ENCODE data around the gene KLK1.
A peak's percentile ranks its signal among the peaks of the same experiment; 100 is the strongest.

The KLK1 gene

DNA sequence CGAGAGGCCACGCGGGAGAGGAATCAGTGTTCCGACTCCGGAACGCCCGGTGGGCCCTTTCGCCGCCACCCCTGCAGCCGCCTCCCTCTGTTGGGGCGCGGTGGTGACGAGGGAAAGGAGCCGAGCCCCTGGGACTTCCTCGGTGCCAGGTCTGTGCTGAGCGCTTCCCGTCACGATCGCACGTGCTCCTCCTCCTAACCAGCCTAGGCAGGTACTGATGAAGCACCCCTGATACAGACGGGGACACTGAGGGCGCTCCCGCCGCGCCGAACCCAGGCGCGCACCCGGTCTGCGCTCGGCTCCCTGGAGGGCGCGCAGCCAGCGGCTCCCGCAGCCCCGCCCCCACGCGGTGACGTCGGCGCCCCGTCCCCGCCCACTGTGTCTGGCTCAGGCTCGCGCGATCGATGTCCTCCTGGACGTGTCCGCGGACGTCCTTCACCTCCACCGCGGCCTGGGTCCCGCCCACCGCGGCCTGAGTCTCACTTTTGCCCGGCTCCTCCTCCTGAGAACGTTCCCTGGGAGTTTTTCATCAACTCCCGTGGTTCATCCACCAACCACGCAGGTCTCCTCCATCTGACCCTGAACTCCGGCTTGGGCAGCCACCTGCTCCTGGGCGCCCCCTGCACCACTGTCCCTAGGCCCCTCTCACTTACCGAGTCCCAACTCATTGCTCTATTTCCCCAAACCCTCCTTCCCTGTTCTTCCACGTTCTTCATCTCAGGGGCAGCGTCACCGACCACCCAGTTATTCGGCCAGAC, 12.4 kb upstream of the KLK1 start:
- peak; percentile 9 for DNase-seq

DNA sequence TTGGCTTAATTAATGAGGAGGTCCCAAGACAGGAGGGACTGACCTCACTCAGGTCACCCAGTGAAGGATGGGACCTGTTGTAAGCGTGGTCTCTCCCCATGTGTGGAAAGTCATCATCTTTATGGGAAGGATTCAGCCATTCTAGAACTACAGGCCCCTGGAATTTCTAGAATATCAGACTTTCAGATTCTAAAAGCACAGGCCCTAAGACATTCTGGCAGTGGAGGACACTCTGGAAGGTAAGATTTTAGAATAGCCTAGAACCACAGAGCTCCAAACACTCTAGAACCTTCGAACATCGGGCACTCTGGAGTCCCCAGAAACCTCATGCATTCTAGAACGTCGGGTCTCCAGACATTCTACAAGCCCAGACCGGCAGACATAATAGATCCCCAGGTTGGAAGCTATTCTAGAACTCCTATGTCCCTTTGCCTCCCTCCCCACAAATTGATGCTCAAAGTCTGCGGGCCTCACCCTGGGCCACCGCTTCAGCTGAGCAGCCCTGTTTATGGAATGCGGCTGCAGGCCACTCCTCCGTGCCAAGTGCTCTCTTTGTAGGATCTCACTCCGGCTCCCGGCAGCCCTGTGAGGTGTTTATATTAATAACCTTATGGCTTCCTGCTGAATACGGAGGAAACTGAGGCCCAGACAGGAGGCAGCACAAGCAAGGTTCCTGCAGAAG, 11.7 kb upstream of the KLK1 start:
- DNase-seq = no peak

DNA sequence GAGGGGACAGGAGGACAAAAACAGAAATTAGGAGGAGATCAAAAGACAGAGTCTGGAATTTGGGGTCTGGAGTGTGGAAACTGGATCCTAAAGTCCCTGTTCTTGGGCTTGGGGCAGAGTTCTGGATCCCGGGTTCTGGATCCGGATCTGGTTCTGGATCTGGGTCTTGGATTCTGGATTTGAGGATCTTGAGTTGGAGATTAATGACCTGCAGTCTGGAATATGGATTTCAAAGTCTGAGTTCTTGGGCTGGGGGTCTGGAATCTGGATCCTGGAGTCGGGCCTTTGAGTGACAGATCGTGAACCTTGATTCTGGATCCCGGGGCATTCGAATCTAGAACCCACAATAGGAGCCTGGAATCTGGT, 10.2 kb upstream of the KLK1 start:
- no peak for DNase-seq

DNA sequence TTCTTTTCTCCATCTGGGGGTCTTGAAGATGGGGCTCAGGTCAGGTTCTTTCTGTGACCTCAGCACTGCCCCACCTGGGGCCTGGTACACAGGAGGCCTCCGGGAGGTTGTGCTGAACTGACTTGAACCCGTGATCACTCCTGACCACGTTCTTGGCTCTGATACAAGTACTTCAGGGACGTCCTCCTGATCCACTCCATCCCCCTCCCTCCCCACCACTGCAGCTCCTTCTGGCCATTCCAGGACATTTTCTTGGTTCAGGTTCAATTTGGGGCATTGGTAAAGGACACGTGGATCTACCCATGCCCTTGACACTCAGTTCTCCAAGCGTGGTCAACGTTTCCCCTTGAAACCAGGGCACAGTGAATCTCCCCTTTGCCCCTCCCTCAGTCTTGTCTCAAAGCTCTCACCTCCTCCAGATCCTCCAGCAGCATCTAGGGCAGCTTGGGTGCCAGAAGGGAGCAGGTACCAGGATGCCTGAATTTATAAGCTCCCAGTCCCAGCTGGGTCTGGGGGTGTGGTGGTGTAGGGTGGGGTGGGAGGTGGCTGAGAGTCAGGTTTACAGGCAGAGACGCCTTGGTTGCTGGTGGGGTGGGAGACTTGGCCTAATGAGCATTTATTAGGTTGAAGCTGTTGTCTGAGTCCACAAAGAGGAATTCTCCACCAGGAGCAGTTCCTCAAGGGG, 9.7 kb upstream of the KLK1 start, which contains the start of gene KLK15:
Gene KLK15 (minus strand): TSS at position 458 of the 685 bp plus-strand sequence. CDS start 2,082 bp downstream, outside the sequence.
- no peak for DNase-seq

GRCh38 chr19:50832666-50833065, 9.1 kb upstream of the KLK1 start:
- no peak for DNase-seq

- no peak for DNase-seq
Measured at GRCh38 chr19:50831026-50831396, 7.4 kb upstream of the KLK1 start.

GRCh38 chr19:50830266-50831025, 6.9 kb upstream of the KLK1 start:
- no peak for DNase-seq

- DNase-seq = no peak
Measured at GRCh38 chr19:50829801-50830200, 6.2 kb upstream of the KLK1 start.

- DNase-seq = no peak
Measured at GRCh38 chr19:50827476-50827875, 3.9 kb upstream of the KLK1 start.

- DNase-seq = no peak
Measured at GRCh38 chr19:50826492-50827240, 3.1 kb upstream of the KLK1 start.

DNA sequence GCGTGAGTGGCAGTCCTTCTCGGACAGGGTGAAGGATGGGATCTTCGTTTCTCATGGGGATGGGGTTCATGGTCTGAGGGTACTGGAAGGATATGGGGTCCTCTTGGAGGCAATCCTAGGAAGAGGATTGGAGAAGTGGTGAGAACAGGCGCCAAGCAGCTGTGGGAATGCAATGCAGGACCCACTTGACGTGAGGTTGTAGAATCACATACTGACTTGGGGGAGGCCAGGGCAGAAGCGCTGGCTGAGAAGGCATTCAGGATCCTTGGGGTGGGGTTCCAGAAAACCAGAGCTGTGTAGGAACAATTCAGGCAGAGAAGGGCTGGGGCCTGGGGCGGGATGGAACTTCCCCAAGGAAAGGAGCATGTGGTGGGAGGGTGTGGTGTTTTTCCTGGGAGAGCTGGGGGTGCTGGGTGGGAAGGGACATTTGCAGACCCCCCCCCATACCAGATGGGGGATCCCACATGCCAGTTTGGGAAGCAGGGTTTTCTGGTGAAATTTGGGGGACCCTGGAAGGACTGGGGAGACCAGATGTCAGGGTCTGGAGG, 852 bp downstream of the KLK1 start:
- DNase-seq = no peak

- no peak for DNase-seq
Measured at GRCh38 chr19:50821622-50822021, 2.0 kb downstream of the KLK1 start.

GRCh38 chr19:50821248-50821612, 2.4 kb downstream of the KLK1 start:
- no peak for DNase-seq

DNA sequence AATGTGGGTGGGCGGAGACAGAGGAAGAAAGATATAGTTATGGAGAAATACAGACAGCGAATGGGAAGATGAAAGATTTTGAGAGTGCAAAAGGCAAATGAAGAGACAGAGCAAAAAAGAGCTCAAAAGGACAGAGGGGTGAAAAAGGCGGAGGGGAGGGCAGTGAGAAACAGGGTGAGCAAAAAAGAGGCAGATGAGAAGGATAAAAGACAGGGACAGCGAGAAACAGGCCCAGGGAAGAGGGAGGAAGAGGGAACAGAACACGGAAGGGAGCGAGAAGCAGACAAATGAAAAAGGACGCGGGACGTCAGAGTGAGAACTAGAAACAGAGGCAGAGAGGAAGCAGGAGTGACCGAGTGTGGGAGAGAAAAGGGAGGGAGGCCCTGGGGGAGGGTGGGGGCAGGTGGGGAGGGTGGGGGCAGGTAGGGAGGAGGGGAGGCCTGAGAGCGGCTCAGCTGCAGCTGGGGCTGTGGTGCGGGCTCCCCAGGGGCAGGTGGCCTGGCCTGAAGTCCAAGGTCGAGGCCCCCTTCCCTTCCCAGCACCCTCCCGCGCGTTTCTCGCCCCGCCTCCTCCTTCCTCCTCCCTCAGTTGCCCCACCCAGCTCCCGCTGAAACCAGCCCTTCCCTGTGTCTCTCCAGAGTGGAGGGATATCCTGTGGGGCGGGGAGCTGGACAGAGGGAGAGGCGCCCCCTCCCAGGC, 2.9 kb downstream of the KLK1 start:
- no peak for DNase-seq

- no peak for DNase-seq
Measured at GRCh38 chr19:50820086-50820485, 3.5 kb downstream of the KLK1 start.

DNA sequence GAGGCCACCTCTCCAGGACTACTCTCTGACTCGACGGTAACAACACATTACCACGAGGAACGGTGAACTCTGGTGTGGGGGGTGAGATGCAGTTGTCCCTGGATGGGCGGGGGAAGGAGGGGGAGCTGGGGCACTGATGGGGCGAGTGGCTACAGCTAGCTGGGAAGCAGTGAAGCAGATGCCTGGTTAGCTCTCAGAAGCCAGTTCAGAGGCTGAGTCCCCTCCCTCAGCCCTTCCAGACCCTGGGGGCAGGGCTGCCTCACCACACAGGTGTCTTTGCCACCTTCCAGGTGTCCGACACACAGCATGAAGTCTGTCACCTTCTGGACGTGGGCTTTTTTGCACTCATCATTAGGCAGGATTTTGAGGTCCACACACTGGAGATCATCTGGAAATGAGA, 4.0 kb downstream of the KLK1 start:
- DNase-seq = no peak

GRCh38 chr19:50818859-50819472, 4.6 kb downstream of the KLK1 start:
- no peak for DNase-seq

- no peak for DNase-seq
Measured at GRCh38 chr19:50817941-50818858, 5.4 kb downstream of the KLK1 start.

DNA sequence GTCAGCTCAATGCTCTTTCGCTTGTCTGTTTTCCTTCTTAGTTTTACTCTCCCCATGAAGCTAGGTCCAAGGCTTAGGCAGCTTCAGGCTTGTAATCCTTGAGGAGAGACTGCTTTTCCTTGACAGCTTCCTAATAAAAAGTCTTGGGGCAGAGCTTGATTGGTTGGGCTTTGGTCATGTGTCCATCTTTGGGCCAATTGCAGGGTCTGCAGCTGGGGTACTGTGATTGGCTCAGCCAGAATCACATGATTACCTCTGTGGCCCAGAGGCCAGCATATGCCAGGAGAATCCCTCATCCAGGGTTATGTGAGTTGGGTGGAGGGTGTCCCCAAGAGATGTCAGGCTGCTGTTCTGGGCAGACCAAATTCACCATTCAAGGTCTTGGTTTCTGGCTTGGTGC, 8.1 kb downstream of the KLK1 start:
- DNase-seq = no peak

- no peak for DNase-seq
Measured at GRCh38 chr19:50814883-50815282, 8.7 kb downstream of the KLK1 start.

Data from NCI-H2029 treated with DMSO at 0.1 percent for 48 hours (cell line).